GM04503 (cell line): ENCODE results near the gene CCDC138.
"Not testable (repeated sequence)": the region's sequence is repeated elsewhere in the genome, so short reads cannot be mapped to it uniquely, and the experiment has no call there.

Source experiments
- DNase-seq: peaks from one replicate; pipeline ENCODE4 v3.0.0-alpha.2; 2012; ENCODE audit warnings: low read depth

The CCDC138 gene, protein sequence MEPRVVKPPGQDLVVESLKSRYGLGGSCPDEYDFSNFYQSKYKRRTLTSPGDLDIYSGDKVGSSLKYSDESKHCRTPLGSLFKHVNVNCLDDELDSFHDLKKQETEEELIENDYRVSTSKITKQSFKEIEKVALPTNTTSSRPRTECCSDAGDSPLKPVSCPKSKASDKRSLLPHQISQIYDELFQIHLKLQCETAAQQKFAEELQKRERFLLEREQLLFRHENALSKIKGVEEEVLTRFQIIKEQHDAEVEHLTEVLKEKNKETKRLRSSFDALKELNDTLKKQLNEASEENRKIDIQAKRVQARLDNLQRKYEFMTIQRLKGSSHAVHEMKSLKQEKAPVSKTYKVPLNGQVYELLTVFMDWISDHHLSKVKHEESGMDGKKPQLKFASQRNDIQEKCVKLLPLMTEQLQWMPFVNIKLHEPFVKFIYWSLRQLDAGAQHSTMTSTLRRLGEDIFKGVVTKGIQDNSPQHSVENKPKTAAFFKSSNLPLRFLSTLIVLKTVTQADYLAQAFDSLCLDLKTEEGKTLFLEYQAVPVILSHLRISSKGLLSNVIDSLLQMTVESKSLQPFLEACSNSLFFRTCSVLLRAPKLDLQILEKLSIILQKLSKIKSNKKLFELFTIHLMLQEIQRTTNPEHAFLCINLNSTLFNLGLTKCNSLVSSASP

DNA sequence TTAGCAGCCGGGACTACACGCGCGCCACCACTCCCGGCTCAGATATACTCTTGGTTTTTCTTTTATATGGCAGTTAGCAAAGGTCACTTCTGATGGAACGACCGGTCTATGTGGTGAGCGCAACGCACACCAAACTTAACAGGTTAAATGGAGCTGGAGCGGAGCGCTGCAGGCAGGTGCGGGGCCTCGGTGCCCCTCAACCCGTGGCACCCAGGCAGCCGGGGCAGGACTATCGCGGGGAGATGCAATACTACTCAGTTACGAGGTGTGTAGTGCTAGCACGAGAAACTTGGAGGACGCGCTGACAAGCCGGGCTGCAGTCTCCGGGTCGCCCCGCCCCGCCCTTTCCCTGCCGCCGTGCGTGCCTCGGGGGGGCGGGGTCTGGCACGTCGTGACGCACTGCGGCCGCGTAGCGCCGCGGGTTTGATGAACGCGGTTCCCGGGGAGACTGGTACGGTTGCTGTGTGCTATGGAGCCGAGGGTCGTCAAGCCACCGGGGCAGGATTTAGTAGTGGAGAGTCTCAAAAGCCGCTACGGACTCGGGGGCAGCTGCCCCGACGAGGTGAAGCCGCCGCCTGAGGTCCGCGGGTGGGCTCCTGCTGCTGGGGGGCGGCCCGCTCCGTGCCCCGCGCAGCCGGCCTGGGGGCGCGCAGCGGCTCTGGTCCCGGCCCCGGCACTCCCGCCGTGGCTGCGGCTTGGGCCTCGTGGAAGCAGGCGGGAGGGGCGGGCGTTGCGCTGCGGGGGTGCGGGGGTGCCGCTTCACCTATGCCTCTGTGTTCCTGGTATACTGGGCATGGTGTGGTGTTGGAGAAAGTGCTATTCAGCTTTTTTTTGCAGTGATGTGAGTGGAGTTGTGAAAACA lies at the start of gene CCDC138:
Gene CCDC138, plus strand, starts transcription at position 418 of the 862 bp plus-strand sequence. Its CDS starts 52 bp downstream, at position 470.
- peak; percentile 20 for DNase-seq

DNA sequence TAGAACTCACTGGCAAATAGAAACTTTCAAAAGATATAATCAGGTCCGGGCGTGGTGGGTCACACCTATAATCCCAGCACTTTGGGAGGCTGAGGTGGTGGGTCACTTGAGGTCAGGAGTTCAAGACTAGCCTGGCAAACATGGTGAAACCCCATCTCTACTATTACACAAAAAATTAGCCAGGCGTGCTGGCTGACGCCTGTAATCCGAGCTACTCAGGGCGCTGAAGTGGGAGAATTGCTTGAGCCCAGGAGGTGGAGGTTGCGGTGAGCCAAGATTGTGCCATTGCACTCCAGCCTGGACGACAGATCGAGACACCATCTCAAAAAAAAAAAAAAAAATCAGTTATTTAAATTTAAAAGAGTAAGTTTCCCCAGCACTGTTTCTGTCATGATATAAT lies 28.6 kb upstream of the CCDC138 start:
- not testable (repeated sequence) for DNase-seq

DNA sequence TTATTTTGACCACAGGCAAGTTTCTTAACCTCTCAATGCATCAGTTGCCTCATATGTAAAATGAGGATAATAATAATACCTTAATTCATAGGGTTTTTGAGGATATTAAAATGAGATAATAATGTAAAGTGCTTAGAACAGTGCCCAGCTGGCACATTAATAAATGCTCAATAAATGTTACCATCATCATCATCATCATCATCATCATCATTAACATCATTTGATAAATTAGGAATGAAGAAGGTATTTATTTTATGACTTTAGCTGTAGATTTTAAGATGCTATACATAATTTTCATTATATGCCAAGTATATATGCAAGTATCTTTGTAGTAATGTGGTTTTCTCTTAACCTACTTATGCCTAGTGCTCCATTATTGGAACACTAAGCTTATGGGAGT lies 24.0 kb upstream of the CCDC138 start:
- not testable (repeated sequence) for DNase-seq

DNA sequence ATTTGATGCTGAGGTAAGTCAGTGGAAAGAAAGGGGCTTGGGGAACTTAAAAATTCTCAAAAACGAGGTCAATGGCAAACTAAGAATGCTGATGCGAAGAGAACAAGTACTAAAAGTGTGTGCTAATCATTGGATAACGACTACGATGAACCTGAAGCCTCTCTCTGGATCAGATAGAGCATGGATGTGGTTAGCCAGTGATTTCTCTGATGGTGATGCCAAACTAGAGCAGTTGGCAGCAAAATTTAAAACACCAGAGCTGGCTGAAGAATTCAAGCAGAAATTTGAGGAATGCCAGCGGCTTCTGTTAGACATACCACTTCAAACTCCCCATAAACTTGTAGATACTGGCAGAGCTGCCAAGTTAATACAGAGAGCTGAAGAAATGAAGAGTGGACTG lies 19.9 kb upstream of the CCDC138 start:
- not testable (repeated sequence) for DNase-seq

DNA sequence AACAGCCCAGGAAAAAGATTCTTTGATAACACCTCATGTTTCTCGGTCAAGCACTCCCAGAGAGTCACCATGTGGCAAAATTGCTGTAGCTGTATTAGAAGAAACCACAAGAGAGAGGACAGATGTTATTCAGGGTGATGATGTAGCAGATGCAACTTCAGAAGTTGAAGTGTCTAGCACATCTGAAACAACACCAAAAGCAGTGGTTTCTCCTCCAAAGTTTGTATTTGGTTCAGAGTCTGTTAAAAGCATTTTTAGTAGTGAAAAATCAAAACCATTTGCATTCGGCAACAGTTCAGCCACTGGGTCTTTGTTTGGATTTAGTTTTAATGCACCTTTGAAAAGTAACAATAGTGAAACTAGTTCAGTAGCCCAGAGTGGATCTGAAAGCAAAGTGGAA lies 18.7 kb upstream of the CCDC138 start:
- not testable (repeated sequence) for DNase-seq

DNA sequence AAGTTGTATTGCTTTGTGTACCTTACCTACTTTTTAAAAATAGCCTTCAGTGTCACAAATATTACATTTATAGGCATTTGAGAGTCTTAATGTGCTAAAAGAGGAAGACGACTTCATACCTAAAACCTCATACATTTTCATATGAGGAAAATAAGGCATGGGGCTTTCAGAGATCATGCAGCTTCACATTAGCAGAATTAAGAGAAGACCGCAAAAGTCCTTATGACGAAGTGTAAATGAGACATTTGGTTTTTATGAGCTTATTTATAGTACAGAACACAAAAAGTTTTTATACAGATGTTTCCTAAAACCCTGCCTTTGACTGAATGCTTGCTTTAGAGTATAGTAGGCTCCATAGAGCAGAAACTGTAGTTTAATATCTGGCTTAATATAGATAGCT lies 10.1 kb upstream of the CCDC138 start:
- no peak for DNase-seq

DNA sequence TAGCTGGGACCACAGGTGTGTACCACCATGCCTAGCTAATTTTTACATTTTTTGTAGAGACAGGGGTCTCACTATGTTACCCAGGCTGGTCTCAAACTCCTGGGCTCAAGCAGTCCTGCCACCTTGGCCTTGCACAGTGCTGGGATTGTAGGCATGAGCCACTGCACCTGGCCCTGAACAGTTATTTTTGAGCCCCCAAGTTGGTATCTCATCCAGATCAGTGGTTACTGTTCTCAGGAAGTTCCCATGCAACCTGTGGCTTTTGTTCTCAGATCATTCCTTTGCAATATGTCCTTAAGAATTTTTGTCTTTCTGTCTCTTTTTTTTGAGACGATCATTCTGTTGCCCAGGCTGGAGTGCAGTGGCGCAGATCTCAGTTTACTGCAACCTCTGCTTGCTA lies 7.7 kb upstream of the CCDC138 start:
- DNase-seq: no peak

DNA sequence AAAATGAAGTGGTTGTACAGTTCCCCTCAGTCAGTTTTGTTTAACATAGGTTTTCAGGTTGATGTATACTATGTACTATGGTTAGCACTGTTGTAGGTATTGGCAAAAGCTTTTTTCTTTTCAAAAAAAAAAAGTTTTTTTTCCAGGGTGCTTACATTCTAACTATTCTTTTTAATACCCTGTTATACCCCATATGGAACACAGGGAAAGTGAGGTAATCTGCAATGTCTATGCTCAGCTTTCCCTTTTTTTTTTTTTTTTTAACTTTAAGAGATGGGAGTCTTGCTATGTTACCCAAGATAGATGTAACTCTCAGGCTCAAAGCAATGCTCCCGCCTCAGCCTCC lies 590 bp upstream of the CCDC138 start:
- no peak for DNase-seq

DNA sequence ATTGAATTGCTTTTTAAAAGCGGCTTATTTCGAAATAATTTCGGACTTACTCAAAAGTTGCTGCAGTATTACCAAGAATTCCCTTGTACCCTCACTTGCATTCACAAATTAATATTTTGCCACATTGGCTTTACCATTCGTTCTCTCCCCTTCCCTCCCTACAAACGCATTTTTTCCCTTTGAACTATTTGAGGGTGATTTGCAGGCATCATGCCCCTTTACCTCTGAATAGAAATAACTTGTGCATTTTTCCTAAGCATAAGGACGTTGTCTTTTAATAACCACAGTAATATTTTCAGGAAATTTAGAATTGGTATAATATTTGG lies 608 bp downstream of the CCDC138 start:
- DNase-seq: no peak

DNA sequence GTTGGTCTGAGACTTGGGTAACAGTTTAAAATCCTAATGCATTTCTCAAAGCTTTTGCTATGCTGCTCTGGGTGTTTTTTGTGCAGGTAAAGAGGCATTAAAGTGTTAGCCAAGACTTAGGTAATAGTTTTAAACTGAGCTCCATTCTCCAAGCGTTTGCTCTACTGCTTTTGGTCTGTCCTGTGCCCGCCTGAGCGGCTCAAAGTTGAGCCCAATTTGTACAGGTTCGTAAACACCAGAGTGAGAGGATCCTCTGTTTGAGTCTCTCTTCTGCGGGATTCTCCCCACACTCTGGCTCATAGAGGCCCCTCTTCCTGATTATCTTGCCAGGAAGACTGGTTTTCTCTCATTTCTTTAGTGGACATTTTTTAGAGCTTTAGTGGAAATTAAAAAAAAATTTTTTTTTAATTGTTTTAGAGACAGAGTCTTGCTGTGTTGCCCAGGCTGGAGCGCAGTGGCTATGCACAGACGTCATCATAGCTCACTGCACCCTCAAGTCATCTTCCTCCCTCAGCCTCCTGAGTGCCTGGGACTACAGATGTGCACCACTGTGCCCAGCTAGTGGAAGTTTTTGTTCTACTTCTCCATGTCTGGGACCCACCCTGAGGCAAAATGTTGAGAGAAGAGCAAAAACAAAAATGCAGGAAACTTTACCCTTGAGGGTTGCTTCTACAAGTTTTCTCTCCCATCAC lies 16.6 kb downstream of the CCDC138 start:
- no peak for DNase-seq

DNA sequence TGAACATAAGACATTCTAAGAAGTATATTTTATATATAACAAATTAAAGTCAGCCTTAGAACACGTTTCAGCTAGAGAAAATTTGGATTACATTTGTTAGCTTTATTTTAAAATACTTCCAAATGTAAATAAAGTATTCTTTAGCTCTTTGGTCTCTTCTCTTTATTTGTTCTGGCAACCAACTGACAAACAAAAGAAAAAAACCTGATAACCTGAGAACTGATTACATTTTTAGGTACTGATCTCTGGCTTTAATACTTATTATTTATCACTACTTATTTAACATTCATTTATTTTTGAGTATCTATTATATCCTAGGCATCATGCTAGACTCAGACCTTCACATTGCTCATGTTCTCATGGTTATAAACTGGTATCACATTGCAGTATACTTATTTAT lies 18.5 kb downstream of the CCDC138 start:
- DNase-seq: no peak

DNA sequence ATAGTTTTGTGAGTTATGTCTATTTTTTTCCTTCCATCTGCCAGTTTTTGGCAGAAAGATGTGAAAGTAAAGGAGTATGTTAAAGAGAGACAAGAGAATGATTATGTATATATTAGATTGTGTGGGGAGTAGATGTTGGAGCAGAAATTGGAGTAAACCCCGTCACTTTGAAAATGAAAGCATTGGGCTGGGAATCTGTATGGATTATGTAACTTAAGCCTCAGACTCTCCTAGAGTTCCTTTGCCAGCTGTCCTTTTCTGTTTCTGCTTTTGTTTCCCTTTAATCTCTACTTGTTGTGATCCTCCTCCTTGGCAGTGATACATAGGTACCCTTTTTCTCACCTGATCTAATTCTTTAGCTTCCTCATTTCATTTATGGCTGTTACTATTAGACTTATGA lies 19.2 kb downstream of the CCDC138 start:
- no peak for DNase-seq

DNA sequence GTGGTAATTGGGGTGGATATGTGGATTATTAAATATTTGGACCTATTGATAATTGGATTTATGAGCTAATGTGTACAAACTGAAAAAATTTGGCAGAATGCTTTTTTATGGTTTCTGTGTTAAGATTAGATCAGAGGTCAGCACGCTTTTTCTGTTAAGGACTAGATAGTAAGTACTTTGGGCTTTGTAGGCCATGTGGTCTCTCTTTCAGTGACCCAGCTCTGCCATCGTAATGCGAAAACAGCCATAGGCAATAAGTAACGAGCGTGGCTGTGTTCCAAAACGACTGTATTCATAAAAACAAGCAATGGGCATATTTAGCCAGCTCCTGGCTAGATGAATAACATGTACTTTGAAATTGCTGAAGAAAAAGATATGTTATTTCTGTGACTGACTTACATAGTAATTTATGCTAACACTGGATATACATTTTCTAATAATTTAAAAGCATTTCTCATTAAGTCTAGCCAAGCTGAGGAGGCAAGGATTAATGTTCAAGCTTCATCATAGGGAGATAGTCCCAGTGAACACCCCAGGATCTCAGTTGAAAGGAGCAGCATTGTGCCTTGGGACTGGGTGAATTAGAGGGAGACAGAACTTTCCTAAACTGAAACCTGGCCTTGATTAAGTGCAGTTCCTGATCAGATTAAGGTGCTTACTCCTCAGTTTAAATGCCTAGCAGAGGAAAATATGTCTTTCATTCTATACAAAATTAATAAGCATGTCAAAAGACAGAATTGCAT lies 20.0 kb downstream of the CCDC138 start:
- DNase-seq: no peak

DNA sequence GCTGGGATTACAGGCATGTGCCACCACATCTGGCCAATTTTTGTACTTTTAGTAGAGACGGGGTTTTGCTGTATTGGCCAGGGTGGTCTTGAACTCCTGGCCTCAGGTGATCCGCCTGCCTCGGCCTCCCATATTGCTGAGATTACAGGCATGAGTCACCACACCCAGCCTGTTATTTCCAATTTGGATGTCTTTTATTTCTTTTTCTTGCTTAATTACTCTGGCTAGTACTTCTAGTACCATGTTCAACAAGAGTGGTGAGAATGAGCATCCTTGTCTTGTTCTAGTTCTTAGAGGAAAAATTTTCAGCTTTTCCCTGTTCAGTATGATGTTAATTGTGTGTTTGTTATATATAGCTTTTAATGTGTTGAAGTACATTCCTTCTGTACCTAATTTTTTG lies 23.4 kb downstream of the CCDC138 start:
- DNase-seq: no peak

DNA sequence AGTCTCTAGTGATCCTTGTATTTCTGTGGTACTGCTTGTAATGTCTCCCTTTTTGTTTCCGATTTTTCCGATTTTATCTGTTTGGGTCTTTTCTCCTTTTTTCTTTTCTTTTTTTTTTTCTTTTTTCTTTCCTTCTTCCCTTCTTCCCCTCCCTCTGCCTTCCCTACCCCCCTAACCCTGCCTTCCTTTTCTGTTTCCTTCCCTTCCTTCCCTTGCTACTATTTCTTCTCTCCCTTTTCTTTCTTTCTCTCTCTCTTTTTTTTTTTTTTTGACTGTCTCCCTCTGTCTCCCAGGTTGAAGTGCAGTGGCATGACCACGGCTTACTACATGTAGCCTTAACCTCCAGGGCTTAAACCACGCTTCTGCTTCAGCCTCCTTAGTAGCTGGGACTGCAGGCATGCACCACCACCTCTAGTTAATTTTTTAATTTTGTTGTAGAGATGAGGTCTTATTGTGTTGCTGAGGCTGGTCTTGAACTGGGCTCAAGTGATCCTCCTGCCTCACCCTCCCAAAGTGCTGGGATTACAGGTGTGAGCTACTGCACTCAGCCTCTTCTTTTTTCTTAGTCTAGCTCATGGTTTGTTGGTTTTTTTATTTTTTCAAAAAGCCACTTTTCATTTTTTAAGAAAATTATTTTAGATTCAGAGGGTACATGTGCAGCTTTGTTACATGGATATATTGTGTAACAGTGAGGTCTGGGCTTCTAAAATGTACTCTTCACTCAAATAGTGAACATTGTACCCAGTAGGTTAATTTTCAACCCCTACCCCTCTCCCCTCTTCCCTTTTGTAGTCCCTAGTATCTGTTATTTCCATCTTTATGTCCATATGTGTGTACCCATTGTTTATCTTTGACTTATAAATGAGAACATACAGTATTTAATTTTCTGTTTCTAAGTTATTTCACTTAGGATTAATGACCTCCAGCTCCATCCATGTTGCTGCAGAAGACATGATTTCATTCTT lies 24.7 kb downstream of the CCDC138 start:
- DNase-seq: no peak

DNA sequence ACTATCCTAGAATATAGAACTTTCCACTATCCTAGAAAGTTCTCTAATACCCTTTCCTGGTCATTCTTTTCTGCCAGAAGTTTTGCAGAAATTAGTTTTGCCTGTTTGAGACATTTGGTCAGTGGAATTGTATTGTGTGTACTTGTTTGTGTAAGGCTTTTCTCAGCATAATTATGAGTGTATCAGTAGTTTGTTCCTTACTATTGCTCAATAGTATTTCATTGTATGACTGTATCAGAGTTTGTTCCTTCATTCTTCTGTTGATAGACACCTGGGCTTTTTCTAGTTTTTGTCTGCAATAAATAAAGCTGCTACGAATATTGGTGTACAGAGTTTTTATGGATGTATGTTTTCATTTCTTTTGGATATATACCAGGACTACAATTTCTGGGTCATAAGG lies 27.2 kb downstream of the CCDC138 start:
- DNase-seq: no peak

DNA sequence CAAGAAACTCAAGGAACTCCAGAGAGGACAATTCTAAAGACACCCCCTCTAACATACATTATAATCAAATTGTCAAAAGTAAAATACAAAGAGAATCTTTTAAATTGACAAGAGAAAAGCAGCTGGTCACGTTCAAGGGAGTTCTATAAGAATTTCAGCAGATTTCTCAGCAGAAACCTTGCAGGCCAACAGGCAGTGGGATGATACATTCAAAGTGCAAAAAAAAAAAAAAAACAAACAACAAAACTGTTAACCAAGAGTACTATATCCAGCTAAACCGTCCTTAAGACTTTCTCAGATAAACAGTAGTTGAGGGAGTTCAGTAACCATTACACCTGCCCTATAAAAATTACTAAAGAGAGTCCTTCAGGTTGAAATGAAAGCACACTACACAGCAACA lies 33.9 kb downstream of the CCDC138 start:
- DNase-seq: no peak

DNA sequence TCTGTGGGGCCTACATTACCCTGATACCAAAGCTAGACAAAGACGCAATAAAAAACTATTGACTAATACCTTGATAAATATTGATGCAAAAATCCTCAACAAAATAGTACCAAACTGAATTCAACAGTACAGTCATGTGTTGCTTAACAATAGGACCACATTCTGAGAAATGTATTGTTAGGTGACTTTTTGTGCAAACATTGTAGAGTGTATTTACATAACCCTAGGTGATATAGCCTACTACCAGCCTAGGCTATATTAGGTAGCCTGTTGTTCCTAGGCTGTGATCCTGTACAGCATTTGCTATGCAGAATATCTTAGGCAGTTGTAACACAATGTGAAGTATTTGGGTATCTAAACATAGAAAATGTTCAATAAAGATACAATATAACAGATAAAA lies 36.7 kb downstream of the CCDC138 start:
- no peak for DNase-seq

DNA sequence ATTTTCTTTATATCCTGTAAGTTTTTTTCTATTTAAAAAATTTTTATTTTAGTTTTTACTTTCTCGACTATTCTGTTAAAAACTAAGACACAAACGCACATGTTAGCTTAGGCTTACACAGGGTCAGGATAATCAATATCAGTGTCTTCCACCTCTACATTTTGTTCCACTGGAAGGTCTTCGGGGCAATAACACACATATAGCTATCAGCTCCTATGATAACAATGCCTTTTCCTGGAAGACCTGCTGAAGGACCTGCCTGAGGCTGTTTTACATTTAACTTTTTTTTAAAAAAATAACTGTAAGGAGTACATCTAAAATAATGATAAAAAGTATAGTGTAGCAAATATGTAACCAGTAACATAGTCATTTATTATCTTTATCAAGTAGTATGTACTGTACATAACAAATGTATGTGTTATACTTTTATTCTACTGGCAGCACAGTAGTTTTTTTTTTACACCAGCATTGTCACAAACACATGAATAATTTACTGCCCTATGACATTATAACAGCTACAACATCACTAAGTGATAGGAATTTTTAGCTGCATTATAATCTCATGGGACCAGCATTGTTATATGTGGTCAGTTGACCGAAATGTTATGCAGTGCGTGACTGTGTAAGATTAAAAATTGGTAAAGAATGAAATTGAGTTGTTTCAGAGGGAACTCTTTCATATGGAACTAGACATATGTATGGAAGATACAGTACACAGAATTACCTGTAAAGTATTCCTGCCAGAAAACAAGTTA lies 37.9 kb downstream of the CCDC138 start:
- DNase-seq: no peak

DNA sequence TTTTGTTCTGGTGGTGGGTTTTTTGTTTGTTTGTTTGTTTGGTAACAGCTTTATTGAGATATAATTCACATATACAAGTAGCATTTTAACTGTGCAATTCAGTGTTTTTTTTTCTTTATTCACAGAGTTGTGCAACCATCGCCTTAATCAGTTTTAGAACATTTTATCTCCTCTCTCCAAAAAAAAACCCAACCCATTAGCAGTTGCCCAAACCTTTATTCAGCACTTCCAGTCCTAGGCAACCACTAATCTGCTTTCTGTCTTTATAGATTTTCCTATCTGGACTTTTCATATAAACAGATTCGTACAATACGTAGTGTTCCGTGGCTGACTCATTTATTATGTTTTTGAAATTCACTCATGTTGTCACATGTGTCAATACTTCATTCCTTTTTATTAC lies 38.7 kb downstream of the CCDC138 start:
- DNase-seq: no peak
